Type B pancreatic cell (in vitro differentiated cells): ENCODE measurements around the gene NBDY. TPM values are rescaled to one million over a fixed set of nuclear protein-coding genes. Genes with fewer than 3 reads are reported as not detected.

Source experiments
- DNase-seq: peaks from one replicate; pipeline ENCODE4 v3.0.0; 2021; ENCODE audit warnings: mixed read lengths; ENCODE audit not compliant: unreplicated experiment; ENCODE audit errors: extremely low spot score
- H3K27ac Mint-ChIP-seq: 2 replicates; pipeline ENCODE4 v1.8.0; 2021; ENCODE audit warnings: mild to moderate bottlenecking, mixed read lengths
- H3K27me3 Mint-ChIP-seq: 2 replicates; pipeline ENCODE4 v1.8.0; 2021; ENCODE audit warnings: mixed read lengths
- H3K36me3 Mint-ChIP-seq: 2 replicates; pipeline ENCODE4 v1.8.0; 2021; ENCODE audit warnings: mixed read lengths
- H3K4me1 Mint-ChIP-seq: one replicate; pipeline ENCODE4 v1.8.0; 2021; ENCODE audit warnings: mixed read lengths; ENCODE audit not compliant: unreplicated experiment
- H3K4me3 Mint-ChIP-seq: 2 replicates; pipeline ENCODE4 v1.8.0; 2021; ENCODE audit warnings: mild to moderate bottlenecking, mixed read lengths
- H3K9me3 Mint-ChIP-seq: 2 replicates; pipeline ENCODE4 v1.8.0; 2021; ENCODE audit warnings: mixed read lengths
- total RNA-seq: library from RNA; stranded (reverse); gene quantifications from 2 replicates; pipeline ENCODE4 v1.2.1, GENCODE V29; 2021; ENCODE audit warnings: low replicate concordance
- TF ChIP-seq, protein P1 (sequence below): fragments of 200-600 bp; sonication (generic); conservative IDR thresholded peaks from 2 replicates; pipeline ENCODE4 v1.5.0; 2021; ENCODE audit warnings: antibody characterized with exemption, mild to moderate bottlenecking

The NBDY gene
- total RNA-seq, 1 donor from 2014 or later, result 52.5 TPM

- TF ChIP-seq, protein P1, sequence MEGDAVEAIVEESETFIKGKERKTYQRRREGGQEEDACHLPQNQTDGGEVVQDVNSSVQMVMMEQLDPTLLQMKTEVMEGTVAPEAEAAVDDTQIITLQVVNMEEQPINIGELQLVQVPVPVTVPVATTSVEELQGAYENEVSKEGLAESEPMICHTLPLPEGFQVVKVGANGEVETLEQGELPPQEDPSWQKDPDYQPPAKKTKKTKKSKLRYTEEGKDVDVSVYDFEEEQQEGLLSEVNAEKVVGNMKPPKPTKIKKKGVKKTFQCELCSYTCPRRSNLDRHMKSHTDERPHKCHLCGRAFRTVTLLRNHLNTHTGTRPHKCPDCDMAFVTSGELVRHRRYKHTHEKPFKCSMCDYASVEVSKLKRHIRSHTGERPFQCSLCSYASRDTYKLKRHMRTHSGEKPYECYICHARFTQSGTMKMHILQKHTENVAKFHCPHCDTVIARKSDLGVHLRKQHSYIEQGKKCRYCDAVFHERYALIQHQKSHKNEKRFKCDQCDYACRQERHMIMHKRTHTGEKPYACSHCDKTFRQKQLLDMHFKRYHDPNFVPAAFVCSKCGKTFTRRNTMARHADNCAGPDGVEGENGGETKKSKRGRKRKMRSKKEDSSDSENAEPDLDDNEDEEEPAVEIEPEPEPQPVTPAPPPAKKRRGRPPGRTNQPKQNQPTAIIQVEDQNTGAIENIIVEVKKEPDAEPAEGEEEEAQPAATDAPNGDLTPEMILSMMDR, result no peak
- Mint-ChIP-seq H3K9me3 (peaks cover 6% of the 10 kb centered on the region), H3K4me3 (no peak overlapping the region), H3K36me3 (no peaks in the 10 kb centered on the region), H3K27me3 (no peaks in the 10 kb centered on the region), H3K4me1 (no peaks in the 10 kb centered on the region), H3K27ac (no peak overlapping the region)
- no peak for DNase-seq
Measured at GRCh38 chrX:56857042-56857441, 128.0 kb downstream of the NBDY start.

GRCh38 chrX:56860888-56861287 lies 131.8 kb downstream of the NBDY start:
- DNase-seq, result no peak
- H3K4me3 Mint-ChIP-seq, result no peak overlapping the region
- TF ChIP-seq, protein P1, result no peak
- no peak overlapping the region for H3K27ac Mint-ChIP-seq
- H3K36me3 Mint-ChIP-seq, result no peaks in the 10 kb centered on the region
- H3K27me3 Mint-ChIP-seq, result no peaks in the 10 kb centered on the region
- H3K9me3 Mint-ChIP-seq, result no peaks in the 10 kb centered on the region
- no peaks in the 10 kb centered on the region for H3K4me1 Mint-ChIP-seq

Other genes starting within 250 kb of the NBDY start
- 41.2 and 41.4 TPM in 2 replicates for gene UBQLN2, start 165.6 kb upstream of the NBDY start, total RNA-seq